Measurements from ENCODE around the gene FAM120A. TPM values are rescaled to one million over a fixed set of nuclear protein-coding genes. Genes with fewer than 3 reads are reported as not detected.

The FAM120A gene
- total RNA-seq, 4 donors from 2014 or later: 81.7 to 125 (median 90.1) TPM

GRCh38 chr9:93601063-93601462 lies 149.6 kb downstream of the FAM120A start:
- Histone ChIP-seq H3K36me3 (no peaks in the 10 kb centered on the region), H3K9me3 (no peaks in the 10 kb centered on the region), H3K27me3 (no peaks in the 10 kb centered on the region), H3K27ac (replicated peaks in 1 of 4) (no peak overlapping the region), H3K4me3 (no peak overlapping the region), H3K4me1 (peaks cover 40 to 66% (median 50%) of the 10 kb centered on the region in 4 donors)
- DNase-seq (ENCODE audit: extremely low spot score): no peak
- TF ChIP-seq CTCF (IDR thresholded peaks at IDR 0.05) (no peak), EP300 (IDR thresholded peaks at IDR 0.05) (no peak), POLR2AphosphoS5 (IDR thresholded peaks at IDR 0.05) (no peak), POLR2A (IDR thresholded peaks at IDR 0.05; ENCODE audit: low read depth) (no peak)
- 80% methylated on average over 4 of the region's 4 CpGs for WGBS
- intact Hi-C loops (cut with DNase I): no loop called here

GRCh38 chr9:93601666-93602065 lies 150.2 kb downstream of the FAM120A start:
- no peaks in the 10 kb centered on the region for H3K36me3 ChIP-seq
- peaks cover 40 to 62% (median 49%) of the 10 kb centered on the region in 4 donors for H3K4me1 ChIP-seq
- H3K4me3 ChIP-seq: no peak overlapping the region
- no peaks in the 10 kb centered on the region for H3K9me3 ChIP-seq
- no peaks in the 10 kb centered on the region for H3K27me3 ChIP-seq
- WGBS: 89% methylated on average over 4 of the region's 5 CpGs
- H3K27ac ChIP-seq (replicated peaks in 1 of 4): no peak overlapping the region
- intact Hi-C loops (cut with DNase I): no loop called here
- DNase-seq (ENCODE audit: extremely low spot score): no peak
- TF ChIP-seq EP300 (IDR thresholded peaks at IDR 0.05): no peak

- WGBS: 97% methylated on average over 13 of the region's 15 CpGs
- H3K4me1 ChIP-seq: peaks cover 32 to 55% (median 42%) of the 10 kb centered on the region in 4 donors
- H3K36me3 ChIP-seq: no peaks in the 10 kb centered on the region
- no peak overlapping the region for H3K27ac ChIP-seq (replicated peaks in 1 of 4)
- H3K9me3 ChIP-seq: peaks cover 0 to 10% (median 1%) of the 10 kb centered on the region in 4 donors
- intact Hi-C loops (cut with DNase I): no loop called here
- TF ChIP-seq EP300 (IDR thresholded peaks at IDR 0.05) (no peak), POLR2A (IDR thresholded peaks at IDR 0.05; ENCODE audit: low read depth) (no peak), CTCF (IDR thresholded peaks at IDR 0.05) (no peak)
- no peak overlapping the region for H3K4me3 ChIP-seq
- no peak for DNase-seq (ENCODE audit: extremely low spot score)
- no peaks in the 10 kb centered on the region for H3K27me3 ChIP-seq
Observed at GRCh38 chr9:93603011-93603410, 151.5 kb downstream of the FAM120A start.

GRCh38 chr9:93603906-93604326 lies 152.4 kb downstream of the FAM120A start:
- no peak overlapping the region for H3K27ac ChIP-seq (replicated peaks in 1 of 4)
- peaks cover 26 to 46% (median 33%) of the 10 kb centered on the region in 4 donors for H3K4me1 ChIP-seq
- DNase-seq (ENCODE audit: extremely low spot score): no peak
- H3K4me3 ChIP-seq: no peak overlapping the region
- TF ChIP-seq CTCF (IDR thresholded peaks at IDR 0.05): no peak
- TF ChIP-seq POLR2AphosphoS5 (IDR thresholded peaks at IDR 0.05): no peak
- H3K27me3 ChIP-seq: no peaks in the 10 kb centered on the region
- WGBS: 40% methylated on average over 4 of the region's 4 CpGs
- peaks cover 0 to 15% (median 4%) of the 10 kb centered on the region in 4 donors for H3K9me3 ChIP-seq
- intact Hi-C loops (cut with DNase I): no loop called here
- no peaks in the 10 kb centered on the region for H3K36me3 ChIP-seq

- intact Hi-C loops (cut with DNase I): no loop called here
Observed at GRCh38 chr9:93606187-93606586, 154.7 kb downstream of the FAM120A start.

More at GRCh38 chr9:93606187-93606586, 154.7 kb downstream of the FAM120A start:
- Histone ChIP-seq H3K4me1 (peaks cover 3 to 23% (median 13%) of the 10 kb centered on the region in 4 donors), H3K27me3 (no peaks in the 10 kb centered on the region), H3K27ac (replicated peaks in 1 of 4) (no peak overlapping the region), H3K4me3 (no peak overlapping the region), H3K9me3 (peaks cover 0 to 29% (median 17%) of the 10 kb centered on the region in 4 donors), H3K36me3 (peaks cover 0 to 3% (median 0%) of the 10 kb centered on the region in 4 donors)
- 65% methylated on average over 3 of the region's 3 CpGs for WGBS
- TF ChIP-seq POLR2A (IDR thresholded peaks at IDR 0.05; ENCODE audit: low read depth): no peak
- TF ChIP-seq EP300 (IDR thresholded peaks at IDR 0.05): no peak
- TF ChIP-seq POLR2AphosphoS5 (IDR thresholded peaks at IDR 0.05): no peak
- TF ChIP-seq CTCF (IDR thresholded peaks at IDR 0.05): no peak
- no peak for DNase-seq (ENCODE audit: extremely low spot score)

All from esophagus muscularis mucosa (tissue), 4 donors.